Mucosa of descending colon (tissue), 3 donors: ENCODE results near the gene FFAR1. TPM values are rescaled to one million over a fixed set of nuclear protein-coding genes. Genes with fewer than 3 reads are reported as not detected.

Experiments used
- ATAC-seq: fragments of 200-7000 bp; cut with Tn5 transposase; one replicate; pipeline ENCODE4 v1.9.1; 2020; ENCODE audit warnings: mild to moderate bottlenecking, moderate library complexity
- DNase-seq, 3 donors: peaks; one replicate each; pipeline ENCODE4 v3.0.0-alpha.2; 2020
- H3K36me3 ChIP-seq: fragments of 200-600 bp; one replicate; pipeline ENCODE4 v1.8.0; 2021; ENCODE audit warnings: low read depth, mild to moderate bottlenecking
- H3K4me1 ChIP-seq: fragments of 200-600 bp; one replicate; pipeline ENCODE4 v1.8.0; 2021; ENCODE audit warnings: low read depth, mild to moderate bottlenecking
- H3K4me3 ChIP-seq: fragments of 200-600 bp; one replicate; pipeline ENCODE4 v1.8.0; 2021; ENCODE audit warnings: mild to moderate bottlenecking
- H3K9me3 ChIP-seq: fragments of 200-600 bp; one replicate; pipeline ENCODE4 v1.8.0; 2021; ENCODE audit warnings: mild to moderate bottlenecking
- intact Hi-C, 2 donors: fragments of 100-400 bp; cut with DNase I in 1 of 2; cut with micrococcal nuclease in 1 of 2; formaldehyde crosslinking; loops; one replicate each; pipeline versions ENCODE4 v1.11.0 to v1.11.1; 2022; cut with DNase I, micrococcal nuclease
- total RNA-seq, 3 donors: library from RNA; stranded (reverse); fragmentation: NEBNext Ultra II Directional in 2 of 3; extraction: Animal tissue kit (Norgen Biotek cat#: 25700) in 2 of 3; gene quantifications; one replicate each; pipeline versions ENCODE4 v1.2.1 to v1.2.4, GENCODE V29; 2021 to 2023
- TF ChIP-seq, protein P1 (sequence below): fragments of 200-600 bp; IDR thresholded peaks from one replicate; pipeline ENCODE4 v1.8.0; 2022; ENCODE audit warnings: antibody characterized with exemption, mild to moderate bottlenecking
- donor health status: DM: no; HTN: no; CAD: no; lungs with moderate emphysema.
- donor health status: DM: no; HTN: no; CAD: no.
- donor health status: DM: no; HTN: yes; CAD: no.

FFAR1 gene
- total RNA-seq, 3 donors from 2014 or later: not detected

- DNase-seq: peak in 1 of 3 donors; percentile 21
- Histone ChIP-seq H3K36me3 (no peaks in the 10 kb centered on the region), H3K4me1 (no peaks in the 10 kb centered on the region), H3K9me3 (no peaks in the 10 kb centered on the region), H3K4me3 (no peak overlapping the region)
- intact Hi-C loops: no loop called here
- ATAC-seq: no peak
- TF ChIP-seq, protein P1, sequence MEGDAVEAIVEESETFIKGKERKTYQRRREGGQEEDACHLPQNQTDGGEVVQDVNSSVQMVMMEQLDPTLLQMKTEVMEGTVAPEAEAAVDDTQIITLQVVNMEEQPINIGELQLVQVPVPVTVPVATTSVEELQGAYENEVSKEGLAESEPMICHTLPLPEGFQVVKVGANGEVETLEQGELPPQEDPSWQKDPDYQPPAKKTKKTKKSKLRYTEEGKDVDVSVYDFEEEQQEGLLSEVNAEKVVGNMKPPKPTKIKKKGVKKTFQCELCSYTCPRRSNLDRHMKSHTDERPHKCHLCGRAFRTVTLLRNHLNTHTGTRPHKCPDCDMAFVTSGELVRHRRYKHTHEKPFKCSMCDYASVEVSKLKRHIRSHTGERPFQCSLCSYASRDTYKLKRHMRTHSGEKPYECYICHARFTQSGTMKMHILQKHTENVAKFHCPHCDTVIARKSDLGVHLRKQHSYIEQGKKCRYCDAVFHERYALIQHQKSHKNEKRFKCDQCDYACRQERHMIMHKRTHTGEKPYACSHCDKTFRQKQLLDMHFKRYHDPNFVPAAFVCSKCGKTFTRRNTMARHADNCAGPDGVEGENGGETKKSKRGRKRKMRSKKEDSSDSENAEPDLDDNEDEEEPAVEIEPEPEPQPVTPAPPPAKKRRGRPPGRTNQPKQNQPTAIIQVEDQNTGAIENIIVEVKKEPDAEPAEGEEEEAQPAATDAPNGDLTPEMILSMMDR: no peak
These were observed 2.0 kb upstream of the FFAR1 start for GRCh38 chr19:35345671-35346111.

GRCh38 chr19:35346193-35347052 lies 1.3 kb upstream of the FFAR1 start:
- no peak overlapping the region for H3K4me3 ChIP-seq
- peak; percentile 74 for ATAC-seq
- H3K4me1 ChIP-seq: no peaks in the 10 kb centered on the region
- TF ChIP-seq, protein P1: no peak
- H3K9me3 ChIP-seq: no peaks in the 10 kb centered on the region
- intact Hi-C loops: no loop called here
- no peaks in the 10 kb centered on the region for H3K36me3 ChIP-seq
- peak; percentile 55 to 81 (median 57) for DNase-seq

GRCh38 chr19:35347930-35348298 lies 212 bp downstream of the FFAR1 start:
- intact Hi-C loops: no loop called here
- Histone ChIP-seq H3K36me3 (no peaks in the 10 kb centered on the region), H3K4me3 (no peak overlapping the region), H3K4me1 (no peaks in the 10 kb centered on the region), H3K9me3 (no peaks in the 10 kb centered on the region)
- DNase-seq (no peak), ATAC-seq (no peak)
- TF ChIP-seq, protein P1: no peak

GRCh38 chr19:35348911-35349611 lies 1.4 kb downstream of the FFAR1 start:
- DNase-seq (peak in 2 of 3 donors; percentile 18 to 41), ATAC-seq (no peak)
- no peaks in the 10 kb centered on the region for H3K9me3 ChIP-seq
- no peaks in the 10 kb centered on the region for H3K36me3 ChIP-seq
- H3K4me3 ChIP-seq: no peak overlapping the region
- intact Hi-C loops: no loop called here
- no peaks in the 10 kb centered on the region for H3K4me1 ChIP-seq
- TF ChIP-seq, protein P1: no peak

GRCh38 chr19:35349614-35350521 lies 2.2 kb downstream of the FFAR1 start:
- intact Hi-C loops: loop anchor here in 1 of 2 donors (10.0 kb wide), 1 partner anchor 145 kb away; the partner anchor contains the start of gene KRTDAP
- Histone ChIP-seq H3K4me1 (no peaks in the 10 kb centered on the region), H3K36me3 (no peaks in the 10 kb centered on the region), H3K9me3 (no peaks in the 10 kb centered on the region), H3K4me3 (no peak overlapping the region)
- DNase-seq (peak in 1 of 3 donors; percentile 47), ATAC-seq (no peak)
- TF ChIP-seq, protein P1: no peak
